PFSK-1 (cell line): ENCODE measurements around the gene CDHR5.

Experiments
- FOXP2 ChIP-seq: optimal IDR thresholded peaks from 2 replicates; pipeline ENCODE3; 2011; ENCODE audit warnings: borderline replicate concordance, control low read depth, inconsistent platforms; ENCODE audit not compliant: insufficient read depth; ENCODE audit errors: extremely low read length, extremely low read depth
- POLR2AphosphoS5 ChIP-seq: IDR thresholded peaks from 2 replicates; pipeline ENCODE4 v1.6.1; 2012; ENCODE audit warnings: low read depth, mild to moderate bottlenecking, control low read depth, low read length, moderate library complexity
- SIN3A ChIP-seq: IDR thresholded peaks from 2 replicates; pipeline ENCODE4 v1.6.1; 2012; ENCODE audit warnings: mild to moderate bottlenecking, low read length, moderate library complexity, borderline replicate concordance; ENCODE audit not compliant: insufficient read depth
- TAF1 ChIP-seq: IDR thresholded peaks from 2 replicates; pipeline ENCODE4 v1.6.1; 2012; ENCODE audit warnings: low read length, control low read depth, borderline replicate concordance; ENCODE audit not compliant: insufficient read depth
- TF ChIP-seq, protein P1 (sequence below), 2 experiments: IDR thresholded peaks; 2 replicates each; pipeline versions ENCODE4 v1.6.1 to v1.8.0; 2011 to 2012; ENCODE audit warnings: low read depth in 2 of 2, low read length in 2 of 2, control low read depth in 1 of 2, inconsistent platforms in 1 of 2, mild to moderate bottlenecking in 1 of 2, moderate library complexity in 1 of 2; ENCODE audit not compliant: insufficient read depth in 1 of 2

Gene CDHR5

DNA sequence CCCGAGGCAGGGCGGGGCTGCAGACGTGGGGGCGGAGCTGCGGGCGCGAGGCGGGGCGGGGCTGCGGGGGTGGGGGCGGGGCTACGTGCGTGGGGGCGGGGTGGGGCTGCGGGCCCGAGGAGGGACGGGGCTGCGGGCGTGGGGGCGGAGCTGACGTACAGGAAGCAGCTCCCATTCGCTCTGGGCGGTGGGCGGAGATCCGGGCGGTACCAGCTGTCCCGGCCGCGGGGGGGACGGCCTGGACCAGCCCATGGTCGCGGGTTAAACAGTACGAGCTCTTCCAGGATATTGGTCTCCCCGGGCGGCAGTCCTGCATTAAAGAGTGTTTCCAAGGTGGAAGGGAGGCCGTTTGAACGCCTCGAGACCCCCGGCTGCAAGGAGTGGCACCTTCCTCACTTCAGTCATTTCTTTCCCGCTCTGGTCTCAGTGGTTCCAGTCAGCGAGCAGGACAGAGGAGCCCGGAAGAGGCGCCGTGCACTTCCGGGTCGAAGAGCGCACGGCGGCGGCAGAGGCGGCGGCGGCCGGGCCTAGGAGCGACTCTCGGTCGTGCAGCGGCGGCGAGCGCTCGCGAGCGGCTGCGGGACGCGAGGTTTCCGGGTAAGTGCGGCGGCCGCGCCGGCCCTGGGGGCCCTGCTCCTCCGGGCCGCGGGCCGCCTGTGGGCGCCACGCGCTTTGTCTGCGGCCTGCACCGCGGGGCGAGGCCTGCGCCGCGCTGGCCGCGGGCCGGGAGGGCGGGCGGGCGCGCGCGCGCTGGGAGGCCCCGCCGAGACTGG is 48.6 kb downstream of the CDHR5 start, which contains the start of gene PHRF1:
PHRF1 (plus strand) TSS at position 475 of the 773 bp plus-strand sequence. CDS start 5,043 bp downstream, outside the sequence.
- TF ChIP-seq FOXP2 (peak; percentile 10), POLR2AphosphoS5 (peak; percentile 81), SIN3A (0 out of 2 replicates have a peak, but pooled peaks have one; percentile 55), TAF1 (peak; percentile 99)
- TF ChIP-seq, protein P1, sequence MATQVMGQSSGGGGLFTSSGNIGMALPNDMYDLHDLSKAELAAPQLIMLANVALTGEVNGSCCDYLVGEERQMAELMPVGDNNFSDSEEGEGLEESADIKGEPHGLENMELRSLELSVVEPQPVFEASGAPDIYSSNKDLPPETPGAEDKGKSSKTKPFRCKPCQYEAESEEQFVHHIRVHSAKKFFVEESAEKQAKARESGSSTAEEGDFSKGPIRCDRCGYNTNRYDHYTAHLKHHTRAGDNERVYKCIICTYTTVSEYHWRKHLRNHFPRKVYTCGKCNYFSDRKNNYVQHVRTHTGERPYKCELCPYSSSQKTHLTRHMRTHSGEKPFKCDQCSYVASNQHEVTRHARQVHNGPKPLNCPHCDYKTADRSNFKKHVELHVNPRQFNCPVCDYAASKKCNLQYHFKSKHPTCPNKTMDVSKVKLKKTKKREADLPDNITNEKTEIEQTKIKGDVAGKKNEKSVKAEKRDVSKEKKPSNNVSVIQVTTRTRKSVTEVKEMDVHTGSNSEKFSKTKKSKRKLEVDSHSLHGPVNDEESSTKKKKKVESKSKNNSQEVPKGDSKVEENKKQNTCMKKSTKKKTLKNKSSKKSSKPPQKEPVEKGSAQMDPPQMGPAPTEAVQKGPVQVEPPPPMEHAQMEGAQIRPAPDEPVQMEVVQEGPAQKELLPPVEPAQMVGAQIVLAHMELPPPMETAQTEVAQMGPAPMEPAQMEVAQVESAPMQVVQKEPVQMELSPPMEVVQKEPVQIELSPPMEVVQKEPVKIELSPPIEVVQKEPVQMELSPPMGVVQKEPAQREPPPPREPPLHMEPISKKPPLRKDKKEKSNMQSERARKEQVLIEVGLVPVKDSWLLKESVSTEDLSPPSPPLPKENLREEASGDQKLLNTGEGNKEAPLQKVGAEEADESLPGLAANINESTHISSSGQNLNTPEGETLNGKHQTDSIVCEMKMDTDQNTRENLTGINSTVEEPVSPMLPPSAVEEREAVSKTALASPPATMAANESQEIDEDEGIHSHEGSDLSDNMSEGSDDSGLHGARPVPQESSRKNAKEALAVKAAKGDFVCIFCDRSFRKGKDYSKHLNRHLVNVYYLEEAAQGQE (IDR thresholded peaks at IDR 0.05; ENCODE audit: insufficient read depth in 1 of 2, low read depth in 2 of 2, low read length in 2 of 2), result peak; percentile 21 to 43; a peak in 1 of 4 replicates

DNA sequence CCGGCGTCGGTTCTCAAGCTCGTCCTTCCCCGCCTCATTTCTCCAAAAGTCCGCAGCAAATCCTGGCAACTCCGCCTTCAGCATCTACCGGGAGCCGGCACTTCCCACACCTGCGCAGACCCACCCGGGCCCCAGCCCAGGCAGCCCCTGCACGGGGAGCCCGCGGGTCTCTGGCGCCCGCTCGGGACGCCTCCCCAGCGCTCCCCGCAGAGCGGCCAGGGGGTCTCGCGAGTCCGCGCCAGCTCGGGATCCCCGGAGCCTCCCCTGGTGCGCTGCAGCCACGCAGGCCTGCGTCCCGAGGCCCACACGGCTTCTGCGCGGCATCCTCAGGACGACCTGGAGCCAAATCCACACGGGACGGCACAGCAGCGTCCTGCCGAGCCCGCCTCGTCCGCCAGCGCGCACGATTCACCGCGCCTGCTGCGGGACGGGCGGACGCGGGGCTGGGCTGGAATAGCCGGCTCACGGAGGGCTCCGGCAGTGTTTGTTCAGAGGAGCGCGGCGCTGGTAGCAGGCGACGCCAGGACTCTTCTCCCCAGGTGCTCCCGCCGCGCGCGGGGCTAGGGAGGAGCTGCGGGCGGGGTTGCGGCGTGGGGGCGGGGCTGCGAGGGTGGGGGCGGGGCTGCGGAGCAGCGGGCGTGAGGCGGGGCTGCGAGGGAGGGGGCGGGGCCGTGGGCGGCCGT is 49.3 kb downstream of the CDHR5 start:
- TF ChIP-seq FOXP2 (peak; percentile 28), SIN3A (no peak)

DNA sequence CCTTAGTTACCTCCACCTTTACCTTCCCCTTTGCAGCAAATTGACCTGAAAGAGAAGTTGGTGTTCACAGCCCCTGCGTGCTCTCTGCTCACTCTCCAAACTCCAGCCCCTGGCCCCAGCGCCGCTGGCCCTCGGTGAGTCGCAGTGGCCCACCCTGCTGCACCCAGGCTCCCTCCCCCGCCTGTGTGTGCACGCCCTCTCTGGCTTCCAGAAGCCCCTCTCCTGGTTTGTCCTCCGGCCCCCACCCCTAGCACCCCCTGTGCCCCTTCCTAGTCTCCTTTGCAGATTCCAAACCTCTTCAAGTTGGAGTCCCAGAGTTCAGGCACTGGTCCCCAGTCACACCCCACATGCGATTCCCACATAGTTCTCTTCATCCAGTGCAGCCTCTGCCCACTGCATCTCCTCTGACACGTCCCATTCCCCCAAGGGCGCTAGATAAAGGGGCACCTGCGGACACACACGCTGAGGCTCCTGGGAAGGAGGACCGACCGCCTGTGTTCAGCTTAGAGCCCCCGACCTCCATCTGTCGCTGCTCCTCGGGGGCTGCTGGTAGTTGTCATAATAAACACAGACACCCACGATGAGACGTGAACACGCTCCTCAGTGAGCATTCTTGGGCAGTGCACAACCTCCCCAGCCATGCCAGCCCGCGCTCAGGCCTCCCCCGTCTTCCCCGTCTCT is 50.0 kb downstream of the CDHR5 start:
- TF ChIP-seq POLR2AphosphoS5 (no peak), TAF1 (no peak), SIN3A (no peak)

DNA sequence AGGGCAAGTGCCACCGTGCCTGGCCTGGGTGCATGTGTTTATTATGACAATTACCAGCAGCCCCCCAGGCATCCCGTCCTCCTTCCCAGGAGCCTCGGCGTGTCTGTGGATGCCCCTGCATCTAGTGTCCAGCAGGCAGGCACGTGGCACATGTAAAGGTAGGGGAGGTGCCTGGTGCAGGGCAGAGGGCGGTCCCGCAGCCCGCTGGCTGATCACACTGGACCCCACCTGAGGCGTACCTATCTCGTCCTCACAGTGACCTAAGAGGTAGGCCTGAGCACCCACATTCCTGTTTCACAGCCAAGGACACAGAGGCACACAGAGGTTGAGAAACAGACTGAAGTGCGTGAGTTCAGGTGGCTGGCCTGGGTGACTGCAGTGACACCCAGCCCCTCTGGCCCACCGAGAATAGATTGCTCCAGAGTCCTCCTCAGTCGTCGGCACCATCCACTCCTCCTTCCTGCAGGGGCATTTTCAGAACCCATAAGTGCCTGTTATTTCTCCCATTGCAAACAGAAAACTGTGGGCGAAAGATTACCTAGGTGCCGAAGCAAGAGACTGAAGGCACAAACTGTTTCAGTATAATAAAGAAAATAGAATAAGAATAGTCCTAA is 51.5 kb downstream of the CDHR5 start:
- TF ChIP-seq TAF1 (no peak), SIN3A (no peak), FOXP2 (no peak), POLR2AphosphoS5 (no peak)
- TF ChIP-seq, protein P1 (IDR thresholded peaks at IDR 0.05; ENCODE audit: insufficient read depth in 1 of 2, low read depth in 2 of 2, low read length in 2 of 2), result no peak

DNA sequence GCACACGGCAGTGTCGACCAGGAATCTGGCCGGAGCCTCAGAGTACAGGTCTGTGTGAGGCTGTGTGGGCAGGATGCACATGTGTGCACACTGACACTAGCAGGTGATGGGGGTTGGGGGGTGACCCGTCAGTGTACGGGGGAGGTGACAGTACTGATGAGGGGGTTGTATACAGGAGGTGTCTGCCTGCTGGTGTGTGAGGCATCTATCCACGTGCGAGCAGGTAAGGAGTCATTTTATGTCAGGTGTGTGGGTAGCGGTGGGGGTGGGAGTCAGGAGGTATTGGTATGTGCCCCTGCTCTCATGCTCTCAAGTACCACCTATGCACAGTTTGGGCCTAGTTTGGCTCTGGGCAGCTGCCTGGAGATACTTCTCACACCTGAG is 53.0 kb downstream of the CDHR5 start:
- TF ChIP-seq, protein P1 (IDR thresholded peaks at IDR 0.05; ENCODE audit: insufficient read depth in 1 of 2, low read depth in 2 of 2, low read length in 2 of 2), result no peak
- TF ChIP-seq FOXP2 (no peak), SIN3A (no peak), POLR2AphosphoS5 (no peak), TAF1 (no peak)
